DOHH2 (cell line): Measurements from ENCODE around the gene RPS17.

ENCODE experiments used
- CTCF ChIP-seq: fragments of 200-600 bp; sonication (generic); IDR thresholded peaks from one replicate; pipeline ENCODE4 v1.5.1; 2014; ENCODE audit warnings: antibody characterized with exemption, mild to moderate bottlenecking, low read depth, low read length; ENCODE audit not compliant: poor library complexity, severe bottlenecking
- EZH2phosphoT487 ChIP-seq: fragments of 200-600 bp; sonication (generic); IDR thresholded peaks from 2 replicates; pipeline ENCODE4 v1.6.1; 2017; ENCODE audit warnings: borderline replicate concordance, mild to moderate bottlenecking, antibody characterized with exemption, low read length, moderate library complexity, mixed read lengths

DNA sequence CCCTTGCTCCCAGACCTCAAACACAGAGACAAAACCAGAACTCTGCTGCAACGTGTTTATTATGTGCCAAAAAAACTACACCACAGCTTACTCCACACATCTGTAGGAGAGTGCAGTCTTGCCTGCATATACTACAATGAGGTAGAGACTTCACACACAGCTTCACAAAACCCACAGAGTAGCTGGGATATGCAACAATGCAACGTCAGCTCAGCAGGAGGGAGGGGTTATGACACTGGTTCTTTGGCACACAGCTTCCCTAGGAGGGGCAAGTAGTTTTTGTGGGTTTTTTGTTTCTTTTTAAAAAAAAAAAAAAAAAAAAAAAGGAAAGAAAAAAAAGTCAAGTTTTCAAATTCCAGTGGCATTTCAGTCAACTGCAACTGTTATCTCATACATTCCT lies 2.9 kb upstream of the RPS17 start:
- TF ChIP-seq CTCF (no peak), EZH2phosphoT487 (no peak)
